H1 (cell line): ENCODE results near the gene LDAH.

Source experiments
- EP300 ChIP-seq, 2 experiments: IDR thresholded peaks; 1 replicate in 1 of 2; 2 replicates in 1 of 2; pipeline ENCODE4 v1.6.1; 2011 to 2012; ENCODE audit warnings: low read depth in 2 of 2, low read length in 2 of 2, mild to moderate bottlenecking in 2 of 2, borderline replicate concordance in 1 of 2, inconsistent platforms in 1 of 2, moderate library complexity in 1 of 2
- POLR2A ChIP-seq, 2 experiments: IDR thresholded peaks; 1 replicate in 1 of 2; 2 replicates in 1 of 2; pipeline ENCODE4 v1.6.1; 2011; ENCODE audit warnings: low read depth in 2 of 2, low read length in 2 of 2, mild to moderate bottlenecking in 2 of 2; ENCODE audit errors: control extremely low read depth in 1 of 2

GRCh38 chr2:20652141-20652540, 170.8 kb downstream of the LDAH start:
- TF ChIP-seq POLR2A (IDR thresholded peaks at IDR 0.05; ENCODE audit: control extremely low read depth in 1 of 2, low read depth in 2 of 2, low read length in 2 of 2) (no peak), EP300 (IDR thresholded peaks at IDR 0.05; ENCODE audit: borderline replicate concordance in 1 of 2, low read depth in 2 of 2, low read length in 2 of 2) (no peak)
